ENCODE measurements around the gene UBE3A.

GRCh38 chr15:25431836-25432561 lies 6.8 kb downstream of the UBE3A start:
- TF ChIP-seq SRF (IDR thresholded peaks at IDR 0.05; ENCODE audit: low read depth in 2 of 2, low read length in 2 of 2) (no peak), CTCF (IDR thresholded peaks at IDR 0.05 in 2 of 3, conservative IDR thresholded peaks at IDR 0.05 in 1 of 3; ENCODE audit: control insufficient read depth in 2 of 3, extremely low read depth in 1 of 3, insufficient read depth in 1 of 3, low read depth in 3 of 3, low read length in 3 of 3) (no peak), BRCA1 (IDR thresholded peaks at IDR 0.05; ENCODE audit: low read depth, low read length) (no peak), REST (IDR thresholded peaks at IDR 0.05; ENCODE audit: low read depth, low read length) (no peak), EGR1 (IDR thresholded peaks at IDR 0.05; ENCODE audit: borderline replicate concordance in 1 of 2, low read depth in 2 of 2, low read length in 2 of 2) (no peak), BCL3 (IDR thresholded peaks at IDR 0.05; ENCODE audit: borderline replicate concordance, insufficient read depth, low read depth, low read length, poor library complexity, severe bottlenecking) (no peak), HDAC6 (IDR thresholded peaks at IDR 0.05; ENCODE audit: unreplicated experiment) (no peak), CBFB (IDR thresholded peaks at IDR 0.05; ENCODE audit: low read depth) (no peak), SP1 (IDR thresholded peaks at IDR 0.05; ENCODE audit: low read depth, low read length) (no peak)

Measured in GM12878 (cell line).